GM19023 (cell line): ENCODE measurements around the gene FER.
"Not testable (repeated sequence)": the region's sequence is repeated elsewhere in the genome, so short reads cannot be mapped to it uniquely, and the experiment has no call there.

Source experiments
- ATAC-seq: cut with Tn5 transposase; IDR thresholded peaks from one replicate; pipeline ENCODE4 v1.9.1; 2021; ENCODE audit warnings: mild to moderate bottlenecking, moderate library complexity; ENCODE audit not compliant: unreplicated experiment

The FER gene

GRCh38 chr5:108946008-108946407 lies 198.3 kb downstream of the FER start:
- no peak for ATAC-seq

- no peak for ATAC-seq
These were observed 199.5 kb downstream of the FER start for GRCh38 chr5:108947164-108947563.

DNA sequence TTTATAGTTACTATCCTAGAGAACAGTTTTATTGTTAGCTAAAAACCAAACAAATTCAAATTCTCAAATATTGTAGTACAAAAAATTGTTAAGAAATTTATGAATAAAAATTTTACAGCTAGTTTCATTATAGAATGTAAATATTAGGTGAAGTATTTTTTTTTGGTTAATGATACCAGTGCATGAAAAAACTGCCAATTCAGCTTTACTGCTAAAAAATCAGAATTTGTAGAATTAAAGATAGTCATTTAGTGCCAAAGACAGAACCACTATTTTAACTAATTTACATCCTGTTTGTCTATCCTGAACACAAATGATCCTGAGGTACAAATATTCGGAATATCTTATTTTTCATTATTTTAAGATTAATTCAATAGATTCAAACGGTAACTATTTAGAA lies 202.6 kb downstream of the FER start:
- ATAC-seq, result no peak

- no peak for ATAC-seq
These were observed 206.2 kb downstream of the FER start for GRCh38 chr5:108953940-108954339.

- ATAC-seq, result no peak
These were observed 209.6 kb downstream of the FER start for GRCh38 chr5:108957333-108957732.

DNA sequence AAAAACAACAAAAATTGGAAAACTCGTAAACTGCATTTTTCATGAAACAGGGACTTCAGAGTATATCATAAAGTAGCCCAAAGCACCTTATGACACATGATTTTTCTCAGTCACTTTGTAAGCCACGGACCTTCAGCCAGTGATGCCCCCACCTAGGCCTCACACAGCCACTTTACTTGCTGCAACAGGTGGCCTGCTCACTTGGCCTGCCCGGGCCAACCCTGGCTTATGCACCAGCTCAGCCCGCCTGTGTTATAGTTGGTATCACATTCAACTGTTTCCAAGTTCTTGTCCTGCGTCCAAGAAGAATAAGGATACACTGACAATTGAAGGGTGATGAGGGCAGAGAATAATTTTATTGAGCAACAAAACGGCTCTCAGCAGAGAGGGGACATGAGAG lies 219.2 kb downstream of the FER start:
- ATAC-seq, result no peak

DNA sequence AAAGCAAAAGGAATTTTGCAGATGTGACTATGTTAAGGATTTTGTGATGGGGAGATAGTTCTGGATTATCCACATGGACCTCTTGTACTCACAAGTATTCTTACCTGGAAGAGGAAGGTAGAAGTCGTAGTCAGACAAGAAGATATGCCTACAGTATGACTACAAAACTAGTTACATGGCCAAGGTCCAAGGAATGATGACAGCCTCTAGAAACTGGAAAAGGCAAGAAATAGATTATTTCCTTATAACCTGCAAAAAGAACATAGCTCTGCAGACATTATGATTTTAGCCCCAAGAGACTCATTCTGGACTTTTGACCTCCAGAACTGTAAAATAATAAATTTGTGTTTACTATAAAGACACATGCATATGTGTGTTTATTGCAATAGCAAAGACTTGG lies 226.9 kb downstream of the FER start:
- no peak for ATAC-seq

DNA sequence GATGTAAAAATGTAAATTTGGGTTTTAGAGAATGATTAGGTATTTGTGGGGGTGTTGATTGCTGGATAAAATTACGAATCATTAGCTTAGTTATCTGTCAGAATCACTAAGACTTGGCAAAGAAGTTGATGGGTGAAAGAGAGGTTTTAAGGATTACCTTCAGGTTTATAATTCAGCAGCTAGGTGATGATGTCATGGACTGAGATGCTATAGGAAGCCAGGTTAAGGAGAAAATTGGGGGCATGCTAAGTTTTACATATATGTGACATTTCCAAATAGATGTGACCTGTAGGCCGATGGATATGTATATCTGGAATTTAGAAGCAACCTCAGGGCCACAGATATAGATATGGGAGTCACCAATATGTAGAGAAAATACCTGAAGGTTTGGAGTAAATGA lies 228.0 kb downstream of the FER start:
- ATAC-seq, result no peak

- ATAC-seq, result no peak
These were observed 235.9 kb downstream of the FER start for GRCh38 chr5:108983461-108984092.

DNA sequence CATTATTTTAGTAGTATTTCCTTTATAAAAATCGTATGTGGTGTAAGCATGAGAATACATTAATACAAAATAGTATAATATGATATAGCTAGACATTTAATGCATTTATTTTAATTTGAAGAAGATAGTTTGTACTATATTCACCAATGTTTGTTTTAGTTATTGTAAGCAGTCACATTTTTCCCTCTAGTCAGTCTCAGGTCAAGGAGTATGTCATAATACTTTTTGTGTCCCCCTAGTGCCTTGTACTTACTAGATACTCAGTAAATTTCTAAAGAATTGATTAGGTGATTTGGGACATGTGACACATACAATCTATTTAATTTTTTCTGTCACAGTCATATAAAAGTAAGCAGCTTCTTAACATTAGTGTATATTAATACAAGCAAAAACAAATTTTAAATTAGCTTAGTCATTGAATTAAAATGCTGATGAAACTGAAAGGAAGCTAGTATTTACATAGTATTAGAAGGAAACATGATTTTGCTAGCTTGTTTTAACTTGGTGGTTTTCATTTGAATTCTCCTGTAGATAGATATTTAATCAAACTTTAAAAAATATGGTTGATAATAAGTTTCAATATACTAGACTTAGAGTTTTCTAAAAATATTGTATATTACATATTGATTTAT lies 242.2 kb downstream of the FER start:
- no peak for ATAC-seq

- not testable (repeated sequence) for ATAC-seq
These were observed 244.8 kb downstream of the FER start for GRCh38 chr5:108992396-108993085.

- not testable (repeated sequence) for ATAC-seq
These were observed 245.7 kb downstream of the FER start for GRCh38 chr5:108993440-108993839.

DNA sequence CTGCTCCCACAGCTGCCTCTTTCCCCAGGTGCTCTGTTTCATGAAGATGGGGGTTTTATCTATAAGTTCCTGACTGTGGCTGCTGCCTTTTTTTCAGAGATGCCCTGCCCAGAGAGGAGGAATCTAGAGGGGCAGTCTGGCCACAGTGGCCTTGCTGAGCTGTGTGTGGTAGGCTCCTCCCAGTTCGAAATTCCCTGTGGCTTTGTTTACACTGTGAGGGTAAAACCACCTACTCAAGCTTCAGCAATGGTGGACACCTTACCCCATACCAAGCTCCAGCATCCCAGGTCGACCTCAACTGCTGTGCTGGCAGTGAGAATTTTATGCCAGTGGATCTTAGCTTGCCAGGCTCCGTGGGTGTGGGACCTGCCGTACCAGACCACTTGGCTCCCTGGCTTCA lies 250.0 kb downstream of the FER start:
- ATAC-seq, result no peak

- ATAC-seq, result no peak
These were observed 250.5 kb downstream of the FER start for GRCh38 chr5:108998216-108998615.

- ATAC-seq, result no peak
These were observed 256.2 kb downstream of the FER start for GRCh38 chr5:109003928-109004327.

GRCh38 chr5:109005297-109006009 lies 257.8 kb downstream of the FER start:
- ATAC-seq, result no peak

GRCh38 chr5:109006129-109006528 lies 258.4 kb downstream of the FER start:
- ATAC-seq, result no peak

DNA sequence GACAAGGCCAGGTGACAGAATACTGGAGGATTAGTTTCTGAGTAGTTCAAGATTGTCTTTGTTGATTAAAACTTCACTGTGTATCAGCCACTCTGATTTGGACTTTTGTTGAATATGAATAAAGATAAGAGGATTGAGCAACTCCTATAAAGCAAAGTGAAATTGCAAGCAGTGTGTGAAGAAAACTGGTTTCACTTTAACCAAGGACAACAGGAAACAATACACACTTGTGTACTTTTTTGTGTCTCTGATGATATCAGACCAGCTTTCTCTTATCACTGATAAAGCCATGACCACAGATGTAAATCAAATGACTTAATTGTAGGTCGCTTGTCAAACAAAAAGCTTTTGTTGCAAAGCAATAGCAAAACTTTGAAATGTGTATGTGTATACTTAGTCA lies 268.6 kb downstream of the FER start:
- no peak for ATAC-seq

GRCh38 chr5:109022056-109022455 lies 274.4 kb downstream of the FER start:
- no peak for ATAC-seq

GRCh38 chr5:109025729-109026128 lies 278.0 kb downstream of the FER start:
- ATAC-seq, result not testable (repeated sequence)

DNA sequence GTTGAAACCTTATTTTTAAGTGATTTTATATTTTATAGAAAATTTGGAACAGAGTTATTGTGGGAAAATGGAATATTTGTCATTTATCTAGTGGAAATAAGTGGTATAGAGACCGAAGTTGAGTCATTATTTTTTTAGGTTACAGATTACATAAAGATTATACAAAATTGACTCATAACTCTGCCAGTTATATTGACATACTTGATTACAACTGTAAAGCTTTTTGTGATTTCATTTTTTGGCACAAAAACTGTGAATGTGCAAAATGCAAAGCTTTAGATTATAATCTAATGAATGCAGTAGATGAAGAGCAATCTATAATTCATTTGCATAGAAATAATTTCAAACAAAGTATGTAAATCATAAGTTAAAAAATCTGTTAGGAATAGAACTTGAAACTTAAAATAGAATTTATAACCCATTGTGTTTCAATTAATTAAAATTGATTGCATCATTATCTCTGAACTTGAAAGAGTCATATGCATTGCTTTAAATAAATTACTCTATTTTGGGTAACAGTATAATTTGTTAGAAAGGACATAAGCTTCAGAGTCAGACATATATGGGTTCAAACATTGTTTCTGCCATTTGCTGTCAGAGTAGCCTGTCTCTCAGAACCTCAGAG lies 280.4 kb downstream of the FER start:
- no peak for ATAC-seq
